Dedifferentiated amniotic fluid mesenchymal stem cell (primary cell): ENCODE results near the gene CAMK2B.

ENCODE experiments used
- DNase-seq: peaks from one replicate; pipeline ENCODE4 v3.0.0-alpha.2; 2016; ENCODE audit errors: extremely low spot score

CAMK2B gene

GRCh38 chr7:44257213-44257612 is 68.2 kb downstream of the CAMK2B start:
- DNase-seq: no peak

DNA sequence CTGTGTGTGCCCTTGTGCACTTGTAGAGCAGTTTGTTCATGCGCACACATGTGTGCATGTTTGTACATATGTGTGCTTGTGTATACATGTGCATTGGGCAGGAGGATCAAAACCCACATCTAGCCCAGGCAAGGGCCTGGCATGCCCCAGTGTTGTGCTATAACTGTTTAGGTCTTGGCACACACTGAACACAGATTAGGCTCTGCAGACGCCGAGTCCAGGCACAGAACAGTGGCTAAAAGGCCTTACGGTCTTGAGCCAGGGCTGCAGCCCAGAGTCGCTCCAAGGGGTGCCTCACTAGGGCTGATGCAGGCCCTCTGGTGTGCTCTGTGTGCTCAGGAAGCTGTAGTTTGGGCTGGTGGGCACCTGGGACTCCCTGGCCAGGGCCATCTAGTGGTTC is 68.9 kb downstream of the CAMK2B start:
- DNase-seq: no peak

DNA sequence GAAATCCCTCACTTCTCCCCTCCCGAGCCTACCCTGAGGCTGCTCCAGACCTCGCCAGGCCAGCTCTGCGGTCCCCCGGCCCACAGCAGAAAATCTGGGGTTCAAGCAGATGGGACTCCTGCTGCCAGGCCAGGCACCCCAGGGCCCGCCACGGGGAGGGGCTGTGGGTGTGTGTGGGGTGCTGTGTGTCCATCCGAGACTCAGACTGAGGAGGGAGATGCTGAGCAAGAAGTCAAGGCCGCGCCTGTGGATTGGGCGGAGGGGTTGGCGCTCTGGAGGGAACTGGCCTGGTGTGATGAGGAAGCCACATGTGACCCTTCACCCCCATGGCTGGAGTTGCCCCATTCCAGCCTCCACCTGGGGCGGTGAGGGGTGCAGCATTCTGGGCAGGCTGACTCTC is 73.5 kb downstream of the CAMK2B start:
- DNase-seq: no peak

DNA sequence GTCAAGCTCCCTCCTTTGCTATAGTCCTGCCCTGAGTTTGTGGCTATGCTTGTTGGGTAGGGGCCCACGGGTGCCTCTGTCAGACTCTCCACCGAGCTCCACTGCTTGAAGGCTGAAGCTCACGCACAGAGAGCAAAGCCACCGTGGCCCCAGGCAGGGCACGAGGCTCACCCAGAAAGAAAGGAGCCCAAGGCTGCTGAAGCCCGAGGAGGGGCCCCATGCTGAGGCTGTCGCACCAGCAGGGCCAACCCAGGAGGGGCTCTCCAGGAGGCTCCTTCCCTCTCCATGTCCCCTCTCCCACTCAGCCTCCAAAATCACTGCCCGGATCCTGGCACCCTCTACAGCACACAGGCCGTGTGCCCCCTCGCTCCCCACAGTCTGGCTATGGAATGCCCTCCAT is 74.1 kb downstream of the CAMK2B start:
- no peak for DNase-seq

GRCh38 chr7:44249639-44250234 is 75.7 kb downstream of the CAMK2B start:
- DNase-seq: no peak

DNA sequence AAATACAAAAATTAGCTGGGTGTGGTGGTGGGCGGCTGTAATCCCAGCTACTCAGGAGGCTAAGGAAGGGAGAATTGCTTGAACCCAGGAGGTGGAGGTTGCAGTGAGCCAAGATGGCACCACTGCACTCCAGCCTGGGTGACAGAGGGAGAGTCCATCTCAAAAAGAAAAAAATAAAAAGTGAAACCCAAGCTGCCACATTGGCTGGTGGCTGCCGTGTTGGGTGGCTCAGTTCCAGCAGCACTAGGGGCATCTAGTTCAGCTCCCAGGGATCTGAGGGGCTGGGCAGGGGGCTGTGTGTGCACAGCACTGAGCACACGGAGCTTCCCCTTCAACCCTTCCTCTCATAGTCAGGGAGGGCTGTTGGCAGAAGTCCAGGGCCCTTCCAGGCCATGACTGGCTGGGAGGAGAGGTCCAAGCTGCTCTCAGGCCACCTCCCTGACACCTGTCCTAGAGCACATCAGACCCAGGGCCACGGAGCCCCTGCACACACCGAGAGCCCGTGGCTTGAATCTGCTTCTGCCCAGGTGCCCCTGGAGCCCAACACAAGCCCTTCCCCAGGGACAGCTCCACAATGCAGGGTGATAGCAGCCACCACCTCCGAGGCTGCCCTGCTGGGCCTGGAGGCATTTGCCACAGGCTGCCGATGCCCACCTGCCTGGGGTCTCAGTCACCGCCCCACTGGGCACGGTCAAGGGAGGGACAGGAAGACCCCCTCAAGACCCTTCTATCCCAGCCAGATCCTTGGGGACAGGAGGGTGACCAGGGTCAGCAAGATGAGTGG is 77.3 kb downstream of the CAMK2B start:
- DNase-seq: no peak

GRCh38 chr7:44246396-44247113 is 78.8 kb downstream of the CAMK2B start:
- no peak for DNase-seq

DNA sequence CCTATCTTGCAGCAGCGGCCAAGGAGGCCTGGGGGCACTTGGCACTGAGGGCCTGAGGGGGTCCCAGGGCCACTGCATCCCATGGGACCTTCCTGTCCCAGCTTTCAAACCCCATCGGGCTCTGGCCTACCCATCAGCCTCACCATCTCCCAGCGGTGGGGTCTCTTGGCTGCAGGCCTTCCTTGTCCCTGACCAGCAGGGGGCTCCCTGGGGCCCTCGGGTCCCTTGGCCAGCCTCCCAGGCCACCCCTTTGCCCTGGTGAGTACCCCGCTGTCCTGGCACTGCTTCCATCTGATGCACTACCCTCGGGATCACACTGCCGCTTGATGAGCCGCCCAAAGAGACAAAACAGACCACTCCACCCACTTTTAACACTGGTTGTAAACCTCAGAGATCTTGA is 81.1 kb downstream of the CAMK2B start:
- no peak for DNase-seq

DNA sequence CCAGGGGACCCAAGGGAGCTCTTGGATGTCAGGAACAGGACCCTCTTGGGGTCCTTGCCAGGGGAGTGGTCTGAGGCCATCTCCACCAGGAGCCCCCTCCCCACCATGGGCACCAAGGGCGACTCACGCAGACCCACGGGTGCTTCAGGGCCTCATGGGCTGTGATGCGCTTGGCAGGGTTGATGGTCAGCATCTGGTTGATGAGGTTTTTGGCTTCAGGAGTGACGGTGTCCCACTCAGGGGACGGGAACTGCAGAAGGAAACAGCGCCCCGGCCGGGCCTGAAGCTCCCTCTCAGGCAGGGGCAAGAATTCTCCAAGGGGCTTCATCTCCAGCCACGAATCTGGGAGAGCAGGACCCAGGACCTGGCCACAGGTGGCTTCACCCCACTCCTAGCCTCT is 83.3 kb downstream of the CAMK2B start:
- DNase-seq: no peak

GRCh38 chr7:44240983-44241510 is 84.3 kb downstream of the CAMK2B start:
- peak; percentile 86 for DNase-seq

DNA sequence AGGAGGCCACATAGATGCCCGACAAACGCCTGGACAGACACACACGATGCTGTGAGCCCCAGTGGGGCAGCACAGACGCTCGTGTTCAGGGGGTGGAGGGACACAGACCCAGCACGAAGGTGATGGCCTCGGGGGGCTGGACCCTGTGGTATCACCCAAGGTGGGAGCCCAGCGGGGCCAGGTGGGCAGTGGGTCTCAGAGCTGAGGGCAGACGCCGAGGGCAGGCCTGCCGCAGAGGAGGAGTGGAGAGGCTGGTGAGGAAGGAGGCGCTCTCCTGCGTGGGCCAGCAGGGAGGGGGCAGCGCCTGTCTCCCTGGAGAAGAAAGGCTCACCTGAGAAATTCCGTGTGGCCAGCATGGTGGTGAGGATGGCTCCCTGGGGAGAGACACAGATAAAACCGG is 85.0 kb downstream of the CAMK2B start:
- no peak for DNase-seq

- DNase-seq: no peak
Observed at GRCh38 chr7:44239361-44239760, 86.0 kb downstream of the CAMK2B start.

DNA sequence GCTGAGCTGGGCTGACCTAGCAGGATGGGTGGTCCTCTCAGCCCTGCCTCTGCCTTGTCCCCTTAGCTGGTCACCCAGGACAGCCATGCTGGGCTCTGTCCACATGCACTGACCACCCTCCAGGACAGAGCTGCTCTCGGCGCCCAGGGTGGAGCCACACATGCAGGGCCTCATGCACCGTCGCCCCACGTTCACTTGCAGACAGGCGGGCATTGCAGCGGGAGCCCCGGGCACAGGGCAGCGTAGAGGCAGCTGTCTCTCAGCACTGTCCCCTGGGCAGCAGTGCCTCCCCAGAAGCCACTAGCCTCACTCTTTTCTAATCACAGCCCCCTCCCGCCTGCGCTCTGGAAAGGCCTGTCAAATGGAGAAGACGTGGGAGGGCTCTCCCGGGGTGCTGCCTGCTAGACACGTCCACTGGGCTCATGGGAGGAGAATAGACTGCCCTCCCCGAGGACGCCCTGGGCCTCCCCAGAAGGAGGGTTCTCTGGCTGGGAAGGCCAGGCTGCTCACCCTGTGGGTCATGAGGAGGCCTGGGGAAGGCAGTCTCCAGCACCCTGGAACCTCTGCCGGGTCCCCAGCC is 87.2 kb downstream of the CAMK2B start:
- no peak for DNase-seq

DNA sequence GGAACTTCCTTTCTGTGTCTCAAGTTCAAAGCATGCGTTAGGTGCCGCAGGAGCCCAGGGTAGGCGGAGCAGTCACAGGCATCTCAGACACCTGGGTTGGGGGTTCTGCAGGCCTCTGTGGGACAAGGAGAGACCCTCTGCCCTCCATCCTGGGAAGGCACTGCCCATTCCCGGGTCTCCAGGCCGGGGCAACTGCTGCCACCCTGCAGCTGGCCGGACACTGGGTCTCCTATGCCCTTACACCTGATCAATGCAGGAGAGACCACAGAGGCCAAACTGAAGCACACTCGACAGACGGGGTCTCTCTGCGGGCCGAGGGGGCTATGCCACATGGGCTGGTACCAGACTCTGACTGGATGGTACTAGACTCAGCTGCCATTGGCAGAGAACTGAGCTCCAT is 87.7 kb downstream of the CAMK2B start:
- no peak for DNase-seq

- DNase-seq: no peak
Observed at GRCh38 chr7:44236333-44236728, 89.1 kb downstream of the CAMK2B start.

GRCh38 chr7:44235582-44236332 is 89.6 kb downstream of the CAMK2B start:
- DNase-seq: no peak

GRCh38 chr7:44235066-44235465 is 90.3 kb downstream of the CAMK2B start:
- no peak for DNase-seq

- no peak for DNase-seq
Observed at GRCh38 chr7:44232901-44233715, 92.3 kb downstream of the CAMK2B start.

GRCh38 chr7:44232396-44232795 is 93.0 kb downstream of the CAMK2B start:
- no peak for DNase-seq

DNA sequence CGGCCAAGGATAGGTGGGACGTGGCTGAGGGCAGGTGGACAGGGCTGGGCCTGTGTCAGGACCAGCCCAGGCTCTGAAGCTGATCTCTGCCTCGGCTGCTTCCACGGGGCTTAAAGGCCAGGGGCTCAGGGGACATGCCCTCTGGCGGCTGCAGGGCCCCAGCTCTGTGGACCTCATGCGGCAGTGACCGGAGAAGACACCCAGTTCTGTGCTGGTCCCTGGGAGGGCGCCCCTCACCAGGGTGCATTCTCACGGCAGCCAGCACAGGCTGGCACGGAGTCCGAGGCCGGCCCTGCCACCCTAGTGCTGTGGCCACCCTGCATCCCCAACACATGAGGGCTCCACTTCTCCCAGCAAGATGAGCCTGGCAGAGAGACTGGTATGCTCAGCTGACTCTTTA is 94.3 kb downstream of the CAMK2B start:
- DNase-seq: no peak

DNA sequence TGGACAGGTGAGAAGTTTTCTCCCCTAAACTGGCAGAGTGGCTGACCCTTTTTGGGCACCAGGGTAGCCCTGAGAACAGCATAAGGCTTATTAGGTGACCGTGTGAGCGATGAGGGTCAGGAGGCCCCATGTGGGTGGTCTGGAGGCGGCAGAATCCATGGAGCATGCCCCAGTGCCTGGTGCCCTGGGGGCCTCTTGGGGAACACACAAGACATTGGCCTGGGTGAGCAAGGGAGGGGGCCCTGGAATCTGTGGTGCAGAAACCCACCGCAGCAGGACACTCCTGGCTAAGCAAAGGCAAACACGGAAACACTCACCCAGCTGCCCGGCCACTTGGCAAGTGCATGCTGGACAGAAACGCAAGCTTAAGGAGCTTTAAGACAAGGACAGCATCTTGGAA is 95.1 kb downstream of the CAMK2B start:
- DNase-seq: no peak
